Kidney epithelial cell (primary cell): ENCODE measurements around the gene SEC24A. TPM values are rescaled to one million over a fixed set of nuclear protein-coding genes. Genes with fewer than 3 reads are reported as not detected.
"Not testable (repeated sequence)": the region's sequence is repeated elsewhere in the genome, so short reads cannot be mapped to it uniquely, and the experiment has no call there.

Experiments
- DNase-seq: peaks from one replicate; pipeline ENCODE4 v3.0.0-alpha.2; 2010; ENCODE audit warnings: low read depth
- H3K27me3 ChIP-seq: 2 replicates; pipeline ENCODE4 v1.6.0; 2011; ENCODE audit warnings: low read length; ENCODE audit not compliant: control insufficient read depth, insufficient read depth
- H3K36me3 ChIP-seq: 2 replicates; pipeline ENCODE4 v1.5.1; 2011; ENCODE audit warnings: low read length; ENCODE audit not compliant: control insufficient read depth, insufficient read depth
- H3K4me3 ChIP-seq: 2 replicates; pipeline ENCODE4 v1.5.1; 2011; ENCODE audit warnings: low read depth, mild to moderate bottlenecking, control low read depth, low read length
- total RNA-seq: library from RNA; depleted of rRNA; stranded (reverse); fragments of >200 nt; gene quantifications from 2 replicates; pipeline ENCODE4 v1.2.3, GENCODE V29; 2015
- TF ChIP-seq, protein P1 (sequence below): IDR thresholded peaks from 2 replicates; pipeline ENCODE4 v1.5.1; 2011; ENCODE audit warnings: mild to moderate bottlenecking, moderate library complexity, low read length, control low read depth, inconsistent platforms; ENCODE audit not compliant: insufficient read depth, poor library complexity, severe bottlenecking

The SEC24A gene
- total RNA-seq, 1 donor from 2014 or later: 16.0 TPM

GRCh38 chr5:134642931-134643530, 5.6 kb upstream of the SEC24A start:
- no peaks in the 10 kb centered on the region for H3K27me3 ChIP-seq
- H3K36me3 ChIP-seq: no peaks in the 10 kb centered on the region
- H3K4me3 ChIP-seq: no peak overlapping the region
- TF ChIP-seq, protein P1, sequence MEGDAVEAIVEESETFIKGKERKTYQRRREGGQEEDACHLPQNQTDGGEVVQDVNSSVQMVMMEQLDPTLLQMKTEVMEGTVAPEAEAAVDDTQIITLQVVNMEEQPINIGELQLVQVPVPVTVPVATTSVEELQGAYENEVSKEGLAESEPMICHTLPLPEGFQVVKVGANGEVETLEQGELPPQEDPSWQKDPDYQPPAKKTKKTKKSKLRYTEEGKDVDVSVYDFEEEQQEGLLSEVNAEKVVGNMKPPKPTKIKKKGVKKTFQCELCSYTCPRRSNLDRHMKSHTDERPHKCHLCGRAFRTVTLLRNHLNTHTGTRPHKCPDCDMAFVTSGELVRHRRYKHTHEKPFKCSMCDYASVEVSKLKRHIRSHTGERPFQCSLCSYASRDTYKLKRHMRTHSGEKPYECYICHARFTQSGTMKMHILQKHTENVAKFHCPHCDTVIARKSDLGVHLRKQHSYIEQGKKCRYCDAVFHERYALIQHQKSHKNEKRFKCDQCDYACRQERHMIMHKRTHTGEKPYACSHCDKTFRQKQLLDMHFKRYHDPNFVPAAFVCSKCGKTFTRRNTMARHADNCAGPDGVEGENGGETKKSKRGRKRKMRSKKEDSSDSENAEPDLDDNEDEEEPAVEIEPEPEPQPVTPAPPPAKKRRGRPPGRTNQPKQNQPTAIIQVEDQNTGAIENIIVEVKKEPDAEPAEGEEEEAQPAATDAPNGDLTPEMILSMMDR: no peak
- no peak for DNase-seq

- TF ChIP-seq, protein P1: no peak
- DNase-seq: no peak
- Histone ChIP-seq H3K4me3 (peak overlapping the region; percentile 86), H3K27me3 (no peaks in the 10 kb centered on the region), H3K36me3 (no peaks in the 10 kb centered on the region)
Observed at GRCh38 chr5:134647750-134648424, 698 bp upstream of the SEC24A start.

GRCh38 chr5:134649163-134649835, 714 bp downstream of the SEC24A start:
- TF ChIP-seq, protein P1: no peak
- H3K36me3 ChIP-seq: no peaks in the 10 kb centered on the region
- H3K4me3 ChIP-seq: peak overlapping the region; percentile 86
- DNase-seq: no peak
- no peaks in the 10 kb centered on the region for H3K27me3 ChIP-seq

GRCh38 chr5:134650660-134651059, 2.1 kb downstream of the SEC24A start:
- not testable (repeated sequence) for DNase-seq, H3K27me3 ChIP-seq, H3K4me3 ChIP-seq, H3K36me3 ChIP-seq

DNA sequence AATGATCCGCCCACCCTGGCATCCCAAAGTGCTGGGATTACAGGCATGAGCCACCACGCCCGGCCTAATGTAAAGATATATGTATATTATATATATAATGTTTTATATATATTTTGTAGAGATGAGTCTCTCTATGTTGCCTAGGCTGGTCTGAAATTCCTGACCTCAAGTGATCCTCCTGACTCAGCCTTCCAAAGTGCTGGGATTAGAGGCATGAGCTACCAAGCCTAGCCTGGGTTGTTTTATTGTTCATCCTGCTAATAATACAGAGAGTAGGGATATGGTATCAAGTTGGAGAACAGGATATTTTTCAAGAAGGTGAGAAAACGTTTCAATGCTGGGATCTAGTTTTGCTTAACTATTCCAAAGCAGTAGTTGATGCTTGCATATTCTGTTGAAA, 2.9 kb downstream of the SEC24A start:
- DNase-seq: no peak
- no peak overlapping the region for H3K4me3 ChIP-seq
- TF ChIP-seq, protein P1: no peak
- no peaks in the 10 kb centered on the region for H3K27me3 ChIP-seq
- no peaks in the 10 kb centered on the region for H3K36me3 ChIP-seq

- no peak for DNase-seq
- Histone ChIP-seq H3K27me3 (no peaks in the 10 kb centered on the region), H3K36me3 (peaks cover 2% of the 10 kb centered on the region), H3K4me3 (no peak overlapping the region)
- TF ChIP-seq, protein P1: no peak
Observed at GRCh38 chr5:134656690-134657089, 8.1 kb downstream of the SEC24A start.
